WERI-Rb-1 (cell line): ENCODE measurements around the gene COX18.

ENCODE experiments used
- DNase-seq: peaks from one replicate; pipeline ENCODE4 v3.0.0-alpha.2; 2020
- H3K27ac ChIP-seq: fragments of 250-450 bp; sonication (Bioruptor Pico); 2 replicates; pipeline ENCODE4 v1.5.1; 2020; ENCODE audit warnings: mild to moderate bottlenecking, moderate library complexity
- H3K27me3 ChIP-seq: fragments of 250-450 bp; sonication (Bioruptor Pico); 2 replicates; pipeline ENCODE4 v1.5.1; 2021; ENCODE audit warnings: mild to moderate bottlenecking, low read depth, moderate library complexity; ENCODE audit not compliant: insufficient read depth, severe bottlenecking
- H3K36me3 ChIP-seq: fragments of 250-450 bp; sonication (Bioruptor Pico); 2 replicates; pipeline ENCODE4 v1.5.1; 2020; ENCODE audit warnings: mild to moderate bottlenecking, moderate library complexity
- H3K4me3 ChIP-seq: 2 replicates; pipeline ENCODE4 v1.5.1; 2011; ENCODE audit warnings: low read depth, mild to moderate bottlenecking, control low read depth, low read length
- H3K9me3 ChIP-seq: fragments of 250-450 bp; sonication (Bioruptor Pico); 2 replicates; pipeline ENCODE4 v1.5.1; 2021; ENCODE audit warnings: mild to moderate bottlenecking, moderate library complexity; ENCODE audit not compliant: severe bottlenecking
- TF ChIP-seq, protein P1 (sequence below): IDR thresholded peaks from 2 replicates; pipeline ENCODE4 v1.5.1; 2011; ENCODE audit warnings: low read depth, mild to moderate bottlenecking, control low read depth, inconsistent platforms, low read length

COX18 gene

DNA sequence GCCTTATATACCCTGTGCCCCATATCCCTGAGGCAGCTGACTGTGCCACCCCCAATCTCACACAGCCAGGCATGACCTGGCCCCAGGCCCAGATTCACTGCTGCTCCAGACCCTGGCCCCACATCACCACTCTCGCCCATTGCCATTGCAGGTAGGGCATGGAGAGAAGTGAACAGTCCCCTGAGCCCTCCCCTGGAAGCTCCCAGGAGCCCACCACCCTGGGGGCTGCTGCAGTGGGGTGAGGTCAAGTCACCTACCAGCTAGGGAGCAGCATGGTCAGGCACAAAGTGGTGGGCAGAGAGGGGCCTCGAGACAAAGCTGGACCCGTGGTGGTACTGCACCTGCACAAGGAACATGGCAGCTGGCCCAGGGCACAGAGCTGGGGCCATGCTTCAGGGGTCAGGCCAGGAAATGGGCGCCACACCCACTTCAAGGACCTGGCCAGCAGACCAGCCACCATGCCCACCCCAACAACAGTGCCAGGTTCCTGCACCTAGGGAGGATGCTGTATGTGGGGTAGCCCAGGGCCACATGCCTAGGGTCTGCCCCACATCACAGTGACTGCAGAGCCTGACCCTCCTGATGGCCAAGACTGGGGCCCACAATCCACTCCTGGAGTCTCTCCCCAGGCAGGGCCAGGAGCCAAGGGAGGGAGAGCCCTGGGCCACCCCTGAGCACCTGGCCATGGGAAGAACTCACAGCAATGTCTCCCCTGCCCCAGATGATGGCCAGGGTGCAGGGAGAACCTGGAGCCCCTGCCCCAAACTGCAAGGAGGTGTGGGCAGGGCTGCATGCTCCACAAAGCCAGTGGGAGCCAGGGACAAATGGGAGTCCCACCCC, 58.5 kb downstream of the COX18 start:
- no peak overlapping the region for H3K27ac ChIP-seq
- no peak for DNase-seq
- TF ChIP-seq, protein P1, sequence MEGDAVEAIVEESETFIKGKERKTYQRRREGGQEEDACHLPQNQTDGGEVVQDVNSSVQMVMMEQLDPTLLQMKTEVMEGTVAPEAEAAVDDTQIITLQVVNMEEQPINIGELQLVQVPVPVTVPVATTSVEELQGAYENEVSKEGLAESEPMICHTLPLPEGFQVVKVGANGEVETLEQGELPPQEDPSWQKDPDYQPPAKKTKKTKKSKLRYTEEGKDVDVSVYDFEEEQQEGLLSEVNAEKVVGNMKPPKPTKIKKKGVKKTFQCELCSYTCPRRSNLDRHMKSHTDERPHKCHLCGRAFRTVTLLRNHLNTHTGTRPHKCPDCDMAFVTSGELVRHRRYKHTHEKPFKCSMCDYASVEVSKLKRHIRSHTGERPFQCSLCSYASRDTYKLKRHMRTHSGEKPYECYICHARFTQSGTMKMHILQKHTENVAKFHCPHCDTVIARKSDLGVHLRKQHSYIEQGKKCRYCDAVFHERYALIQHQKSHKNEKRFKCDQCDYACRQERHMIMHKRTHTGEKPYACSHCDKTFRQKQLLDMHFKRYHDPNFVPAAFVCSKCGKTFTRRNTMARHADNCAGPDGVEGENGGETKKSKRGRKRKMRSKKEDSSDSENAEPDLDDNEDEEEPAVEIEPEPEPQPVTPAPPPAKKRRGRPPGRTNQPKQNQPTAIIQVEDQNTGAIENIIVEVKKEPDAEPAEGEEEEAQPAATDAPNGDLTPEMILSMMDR, result no peak
- no peaks in the 10 kb centered on the region for H3K9me3 ChIP-seq
- no peaks in the 10 kb centered on the region for H3K27me3 ChIP-seq
- H3K4me3 ChIP-seq, result no peak overlapping the region
- H3K36me3 ChIP-seq, result no peaks in the 10 kb centered on the region

- no peaks in the 10 kb centered on the region for H3K9me3 ChIP-seq
- no peaks in the 10 kb centered on the region for H3K27me3 ChIP-seq
- DNase-seq, result no peak
- no peak overlapping the region for H3K27ac ChIP-seq
- no peak overlapping the region for H3K4me3 ChIP-seq
- TF ChIP-seq, protein P1, result no peak
- no peaks in the 10 kb centered on the region for H3K36me3 ChIP-seq
Observed at GRCh38 chr4:73007526-73008100, 61.9 kb downstream of the COX18 start.

DNA sequence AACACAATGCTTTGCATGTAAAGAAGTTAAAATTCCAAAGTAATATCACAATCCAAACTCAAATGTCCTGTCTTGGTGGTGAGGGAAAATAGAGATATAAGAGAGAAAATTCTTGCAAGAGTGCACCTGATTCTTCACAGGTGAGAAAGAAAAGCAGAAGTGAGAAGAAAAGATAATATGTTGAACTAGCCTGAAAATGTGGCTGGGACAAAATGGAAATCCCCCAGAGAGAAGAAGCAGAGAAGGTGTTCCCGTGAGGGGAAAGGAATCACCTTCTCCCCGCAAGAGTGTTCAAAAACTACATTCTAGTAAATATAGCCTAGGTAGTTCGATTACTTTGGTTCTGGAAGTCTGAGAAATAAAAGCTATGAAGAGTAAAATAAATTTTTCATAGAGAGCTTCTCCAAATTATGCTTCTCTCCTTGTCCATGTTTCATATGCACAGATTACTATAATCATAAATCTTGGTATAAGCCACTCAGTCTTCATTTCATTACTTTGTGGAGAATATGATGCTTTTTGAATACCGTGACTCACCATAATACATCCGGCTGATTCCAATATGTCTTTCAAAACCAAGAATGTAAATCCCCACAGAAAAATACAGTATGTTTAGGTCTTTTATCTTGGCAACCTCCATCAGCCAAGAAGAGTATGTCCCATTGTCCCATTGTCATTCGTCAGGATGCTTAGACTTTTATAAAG, 63.1 kb downstream of the COX18 start:
- TF ChIP-seq, protein P1, result no peak
- no peak overlapping the region for H3K27ac ChIP-seq
- no peaks in the 10 kb centered on the region for H3K36me3 ChIP-seq
- no peak overlapping the region for H3K4me3 ChIP-seq
- no peak for DNase-seq
- no peaks in the 10 kb centered on the region for H3K9me3 ChIP-seq
- H3K27me3 ChIP-seq, result no peaks in the 10 kb centered on the region

GRCh38 chr4:73005514-73005913, 64.0 kb downstream of the COX18 start:
- DNase-seq, result no peak
- H3K4me3 ChIP-seq, result no peak overlapping the region
- no peaks in the 10 kb centered on the region for H3K27me3 ChIP-seq
- TF ChIP-seq, protein P1, result no peak
- H3K27ac ChIP-seq, result no peak overlapping the region
- H3K9me3 ChIP-seq, result no peaks in the 10 kb centered on the region
- H3K36me3 ChIP-seq, result no peaks in the 10 kb centered on the region
